HG03442 (cell line): ENCODE data around the gene COL21A1.

Source experiments
- ATAC-seq: cut with Tn5 transposase; IDR thresholded peaks from one replicate; pipeline ENCODE4 v1.9.1; 2021; ENCODE audit warnings: mild to moderate bottlenecking, moderate library complexity; ENCODE audit not compliant: unreplicated experiment

The COL21A1 gene

GRCh38 chr6:56193846-56194245 is 53.5 kb downstream of the COL21A1 start:
- no peak for ATAC-seq

- ATAC-seq: no peak
Observed at GRCh38 chr6:56188429-56188828, 59.0 kb downstream of the COL21A1 start.

GRCh38 chr6:56187686-56188085 is 59.7 kb downstream of the COL21A1 start:
- no peak for ATAC-seq

GRCh38 chr6:56176741-56177140 is 70.6 kb downstream of the COL21A1 start:
- no peak for ATAC-seq

GRCh38 chr6:56173228-56173627 is 74.2 kb downstream of the COL21A1 start:
- ATAC-seq: no peak

GRCh38 chr6:56172144-56172543 is 75.2 kb downstream of the COL21A1 start:
- ATAC-seq: no peak

GRCh38 chr6:56169366-56169765 is 78.0 kb downstream of the COL21A1 start:
- ATAC-seq: no peak

GRCh38 chr6:56168596-56168995 is 78.8 kb downstream of the COL21A1 start:
- ATAC-seq: no peak

- ATAC-seq: no peak
Observed at GRCh38 chr6:56162081-56162480, 85.3 kb downstream of the COL21A1 start.

GRCh38 chr6:56160489-56160888 is 86.9 kb downstream of the COL21A1 start:
- ATAC-seq: no peak

- ATAC-seq: no peak
Observed at GRCh38 chr6:56158571-56158970, 88.8 kb downstream of the COL21A1 start.

- ATAC-seq: no peak
Observed at GRCh38 chr6:56156643-56157042, 90.7 kb downstream of the COL21A1 start.

GRCh38 chr6:56155634-56156141 is 91.7 kb downstream of the COL21A1 start:
- ATAC-seq: no peak

GRCh38 chr6:56154076-56154475 is 93.3 kb downstream of the COL21A1 start:
- no peak for ATAC-seq

- no peak for ATAC-seq
Observed at GRCh38 chr6:56152611-56153010, 94.8 kb downstream of the COL21A1 start.

- no peak for ATAC-seq
Observed at GRCh38 chr6:56151609-56152224, 95.7 kb downstream of the COL21A1 start.

- no peak for ATAC-seq
Observed at GRCh38 chr6:56148488-56149186, 98.7 kb downstream of the COL21A1 start.

GRCh38 chr6:56147766-56148165 is 99.6 kb downstream of the COL21A1 start:
- ATAC-seq: no peak

- no peak for ATAC-seq
Observed at GRCh38 chr6:56146086-56146485, 101.3 kb downstream of the COL21A1 start.

GRCh38 chr6:56145616-56146015 is 101.8 kb downstream of the COL21A1 start:
- ATAC-seq: no peak

GRCh38 chr6:56144538-56145324 is 102.6 kb downstream of the COL21A1 start:
- ATAC-seq: no peak

GRCh38 chr6:56143796-56144195 is 103.6 kb downstream of the COL21A1 start:
- ATAC-seq: no peak
